Testis (tissue), 3 donors: ENCODE results near the gene SYNE1. TPM values are rescaled to one million over a fixed set of nuclear protein-coding genes. Genes with fewer than 3 reads are reported as not detected.

Experiments
- DNase-seq: peaks from one replicate; pipeline ENCODE4 v3.0.0-alpha.2; 2019
- H3K27ac ChIP-seq, 2 donors: fragments of 200-600 bp; sonication (generic); one replicate each; pipeline ENCODE4 v1.5.1; 2019
- H3K27me3 ChIP-seq: fragments of 200-600 bp; sonication (generic); one replicate; pipeline ENCODE4 v1.5.1; 2019
- H3K36me3 ChIP-seq: fragments of 200-600 bp; sonication (generic); one replicate; pipeline ENCODE4 v1.5.1; 2017; ENCODE audit warnings: low read depth; ENCODE audit errors: missing control alignments
- H3K4me1 ChIP-seq: fragments of 200-600 bp; sonication (generic); one replicate; pipeline ENCODE4 v1.5.1; 2019
- H3K4me3 ChIP-seq, 2 donors: fragments of 200-600 bp; sonication (generic); one replicate each; pipeline ENCODE4 v1.5.1; 2017 to 2019
- H3K9me3 ChIP-seq: fragments of 200-600 bp; sonication (generic); one replicate; pipeline ENCODE4 v1.5.1; 2017
- CTCF ChIP-seq, 3 experiments: fragments of 450-650 bp in 2 of 3; fragments of 200-600 bp in 1 of 3; sonication (generic) in 1 of 3; IDR thresholded peaks; one replicate each; pipeline ENCODE4 v1.5.1; 2016 to 2019; ENCODE audit warnings: antibody characterized with exemption in 3 of 3, mild to moderate bottlenecking in 2 of 3, moderate library complexity in 1 of 3
- POLR2A ChIP-seq: fragments of 450-650 bp; IDR thresholded peaks from one replicate; pipeline ENCODE4 v1.6.1; 2017; ENCODE audit warnings: antibody characterized with exemption, mild to moderate bottlenecking, moderate library complexity
- WGBS, 2 donors: methylation state at CpG; one replicate each; pipeline ENCODE4 v1.1.5; 2018; 5-methylcytosine and 5-hydroxymethylcytosine counted together
- intact Hi-C: fragments of 100-400 bp; cut with DNase I; formaldehyde crosslinking; loops from one replicate; pipeline ENCODE4 v1.15.1; 2023; ENCODE audit warnings: low total_unique reads
- polyA plus RNA-seq: library from polyadenylated mRNA; stranded (reverse); fragments of 350-450 nt; fragmentation: Illumina TruSeq; extraction: RNeasy Lipid Tissue Mini Kit (QIAGEN cat#74804); gene quantifications from one replicate; pipeline ENCODE4 v1.2.3, GENCODE V29; 2014; ENCODE audit warnings: low read depth, low replicate concordance; ENCODE audit not compliant: insufficient read depth
- total RNA-seq, 2 donors: library from RNA; depleted of rRNA; stranded (reverse); fragments of >200 nt; gene quantifications; one replicate each; pipeline ENCODE4 v1.2.3, GENCODE V29; 2016

SYNE1 gene
- total and polyA plus RNA-seq, 3 donors from 2014 or later = 57.2 to 255 (median 228) TPM

- Histone ChIP-seq H3K27ac (no peak overlapping the region), H3K4me3 (no peak overlapping the region), H3K27me3 (no peaks in the 10 kb centered on the region), H3K4me1 (no peaks in the 10 kb centered on the region), H3K9me3 (no peaks in the 10 kb centered on the region), H3K36me3 (no peaks in the 10 kb centered on the region)
- intact Hi-C loops = no loop called here
- no peak for DNase-seq
- no peak for TF ChIP-seq POLR2A
- no peak for TF ChIP-seq CTCF (IDR thresholded peaks at IDR 0.05)
- WGBS, 2 donors = 77 to 78% methylated on average over 6 of the region's 6 CpGs
These were observed 283.7 kb downstream of the SYNE1 start for GRCh38 chr6:152353440-152353839.

GRCh38 chr6:152351742-152352141, 285.4 kb downstream of the SYNE1 start:
- no peak for DNase-seq
- H3K27me3 ChIP-seq = no peaks in the 10 kb centered on the region
- no peak for TF ChIP-seq CTCF (IDR thresholded peaks at IDR 0.05)
- no peak for TF ChIP-seq POLR2A
- H3K36me3 ChIP-seq = no peaks in the 10 kb centered on the region
- H3K4me3 ChIP-seq = no peak overlapping the region
- H3K9me3 ChIP-seq = no peaks in the 10 kb centered on the region
- no peak overlapping the region for H3K27ac ChIP-seq
- no peaks in the 10 kb centered on the region for H3K4me1 ChIP-seq
- 78 to 82% methylated on average over 5 of the region's 5 CpGs for WGBS, 2 donors
- intact Hi-C loops = no loop called here

- no peak for DNase-seq
- no peaks in the 10 kb centered on the region for H3K9me3 ChIP-seq
- TF ChIP-seq POLR2A (no peak), CTCF (IDR thresholded peaks at IDR 0.05) (no peak)
- no peaks in the 10 kb centered on the region for H3K4me1 ChIP-seq
- intact Hi-C loops = no loop called here
- WGBS, 2 donors = 30 to 43% methylated on average over 2 of the region's 2 CpGs
- no peaks in the 10 kb centered on the region for H3K27me3 ChIP-seq
- no peak overlapping the region for H3K27ac ChIP-seq
- H3K36me3 ChIP-seq = no peaks in the 10 kb centered on the region
- no peak overlapping the region for H3K4me3 ChIP-seq
These were observed 286.1 kb downstream of the SYNE1 start for GRCh38 chr6:152351110-152351509.

GRCh38 chr6:152348116-152348515, 289.0 kb downstream of the SYNE1 start:
- 95 to 97% methylated on average over 6 of the region's 6 CpGs for WGBS, 2 donors
- Histone ChIP-seq H3K9me3 (no peaks in the 10 kb centered on the region), H3K27me3 (no peaks in the 10 kb centered on the region), H3K4me3 (no peak overlapping the region), H3K4me1 (no peaks in the 10 kb centered on the region), H3K36me3 (no peaks in the 10 kb centered on the region), H3K27ac (no peak overlapping the region)
- no peak for DNase-seq
- intact Hi-C loops = no loop called here
- no peak for TF ChIP-seq CTCF (IDR thresholded peaks at IDR 0.05)
- TF ChIP-seq POLR2A = no peak

GRCh38 chr6:152343735-152344360, 293.3 kb downstream of the SYNE1 start:
- intact Hi-C loops = no loop called here
- Histone ChIP-seq H3K36me3 (no peaks in the 10 kb centered on the region), H3K9me3 (no peaks in the 10 kb centered on the region), H3K4me3 (no peak overlapping the region), H3K27ac (no peak overlapping the region), H3K27me3 (no peaks in the 10 kb centered on the region), H3K4me1 (no peaks in the 10 kb centered on the region)
- 95 to 97% methylated on average over 9 of the region's 9 CpGs for WGBS, 2 donors
- TF ChIP-seq POLR2A = no peak
- DNase-seq = no peak
